ENCODE measurements around the gene PARD6G.
"Not testable (repeated sequence)": the region's sequence is repeated elsewhere in the genome, so short reads cannot be mapped to it uniquely, and the experiment has no call there.

The PARD6G gene

DNA sequence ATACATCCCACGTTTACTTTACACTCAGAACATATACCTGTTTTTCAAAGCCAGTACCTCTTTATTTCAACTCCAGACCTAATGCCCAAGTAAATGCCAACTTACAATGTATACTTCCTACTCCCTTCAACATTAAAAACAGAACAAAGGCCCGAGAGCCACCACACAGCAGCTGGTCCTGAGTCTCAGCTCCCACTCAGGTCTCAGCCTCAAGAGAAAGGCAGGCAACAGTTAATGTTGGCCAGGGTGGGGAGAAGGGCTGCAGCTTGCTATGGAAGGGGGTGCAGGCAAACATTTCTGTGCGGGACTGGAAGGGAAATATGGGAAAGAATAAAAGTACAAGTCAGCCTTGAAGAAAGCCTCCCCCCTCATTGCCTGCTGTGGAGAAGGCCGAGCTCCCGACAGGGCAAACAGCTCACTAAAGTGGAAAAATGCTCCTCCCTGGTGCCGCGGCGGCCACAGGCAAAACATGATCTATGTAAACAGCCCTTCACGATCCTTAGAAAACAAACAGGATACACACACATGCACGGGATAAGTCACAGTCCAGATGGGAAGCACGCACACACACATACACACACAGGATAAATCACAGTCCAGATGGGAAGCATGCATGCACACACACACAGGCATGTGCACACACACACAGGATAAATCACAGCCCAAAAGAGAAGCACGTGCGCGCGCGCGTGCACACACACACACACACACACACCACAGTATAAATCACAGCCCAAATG is 70.8 kb downstream of the PARD6G start:
- no peak for DNase-seq (ENCODE audit: insufficient read length, low spot score)

DNA sequence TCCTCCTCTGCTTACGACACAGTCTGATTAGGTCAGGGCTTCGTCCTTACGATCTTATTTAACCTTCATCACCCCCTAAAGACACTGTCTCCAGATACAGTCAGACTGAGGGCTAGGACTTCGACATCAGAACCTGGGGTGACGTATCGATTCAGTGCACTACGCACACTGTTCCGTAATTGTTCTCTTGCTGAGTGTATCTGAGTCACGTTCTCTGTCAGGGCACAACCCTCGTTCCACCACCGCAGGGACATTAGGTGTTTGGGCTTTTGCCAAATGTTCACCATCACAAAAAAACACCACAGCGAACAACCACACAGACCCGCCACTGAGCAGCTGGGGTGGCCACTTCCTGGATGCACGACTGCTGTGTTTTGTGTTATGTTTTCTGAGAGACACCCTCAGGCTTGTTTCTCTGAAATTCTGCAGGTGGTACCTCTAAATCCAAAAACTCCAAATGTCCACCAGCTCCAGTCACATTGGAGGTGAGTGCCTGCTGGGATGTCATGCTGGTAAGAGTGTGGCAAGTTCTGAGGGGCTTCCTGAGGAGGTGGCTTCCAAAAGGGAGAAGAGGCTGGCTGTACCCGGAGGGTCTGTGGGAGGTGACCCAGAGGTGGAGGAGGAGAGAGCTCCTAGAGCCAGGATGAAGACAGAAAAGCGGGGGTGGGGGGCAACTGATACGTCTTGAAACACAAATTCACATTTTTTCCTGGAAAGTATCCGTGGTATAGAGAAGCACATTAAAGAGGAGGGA is 71.7 kb downstream of the PARD6G start:
- DNase-seq (ENCODE audit: insufficient read length, low spot score) (no peak), FAIRE-seq (peak; percentile 11)

More for the DNA sequence above, 70.8 kb downstream of the PARD6G start:
- no peak for FAIRE-seq

- DNase-seq (ENCODE audit: insufficient read length, low spot score) (no peak), FAIRE-seq (no peak)
Observed at GRCh38 chr18:80173060-80173459, 74.3 kb downstream of the PARD6G start.

- FAIRE-seq (peak; percentile 55), DNase-seq (ENCODE audit: insufficient read length, low spot score) (no peak)
Observed at GRCh38 chr18:80172056-80172455, 75.3 kb downstream of the PARD6G start.

- peak; percentile 73 for DNase-seq (ENCODE audit: insufficient read length, low spot score)
Observed at GRCh38 chr18:80171054-80171872, 76.1 kb downstream of the PARD6G start.

GRCh38 chr18:80170395-80171053 is 76.8 kb downstream of the PARD6G start:
- no peak for DNase-seq (ENCODE audit: insufficient read length, low spot score)
- no peak for FAIRE-seq

More at GRCh38 chr18:80171054-80171872, 76.1 kb downstream of the PARD6G start:
- FAIRE-seq: peak; percentile 87

- FAIRE-seq (no peak), DNase-seq (ENCODE audit: insufficient read length, low spot score) (no peak)
Observed at GRCh38 chr18:80169607-80170006, 77.7 kb downstream of the PARD6G start.

DNA sequence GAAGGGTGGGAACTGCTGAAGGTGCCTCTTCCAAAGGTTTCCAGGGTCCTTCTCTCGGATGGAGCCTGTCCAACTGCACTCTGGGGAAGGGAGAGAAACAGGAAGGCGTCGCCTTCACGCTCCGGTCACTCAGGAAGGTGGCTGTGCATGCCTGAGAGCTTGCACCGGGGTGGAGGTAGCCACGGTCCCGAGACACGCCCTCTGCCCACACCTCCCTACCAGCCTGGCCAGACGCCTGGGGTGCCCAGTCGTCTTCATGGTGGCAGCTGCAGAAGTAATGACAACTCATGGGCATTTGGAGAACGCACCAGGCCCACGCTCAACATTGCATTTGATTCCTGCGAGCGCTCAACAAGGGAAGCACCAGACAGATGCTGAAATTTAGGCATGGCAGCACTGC is 78.3 kb downstream of the PARD6G start:
- DNase-seq (ENCODE audit: insufficient read length, low spot score) (no peak), FAIRE-seq (no peak)

DNA sequence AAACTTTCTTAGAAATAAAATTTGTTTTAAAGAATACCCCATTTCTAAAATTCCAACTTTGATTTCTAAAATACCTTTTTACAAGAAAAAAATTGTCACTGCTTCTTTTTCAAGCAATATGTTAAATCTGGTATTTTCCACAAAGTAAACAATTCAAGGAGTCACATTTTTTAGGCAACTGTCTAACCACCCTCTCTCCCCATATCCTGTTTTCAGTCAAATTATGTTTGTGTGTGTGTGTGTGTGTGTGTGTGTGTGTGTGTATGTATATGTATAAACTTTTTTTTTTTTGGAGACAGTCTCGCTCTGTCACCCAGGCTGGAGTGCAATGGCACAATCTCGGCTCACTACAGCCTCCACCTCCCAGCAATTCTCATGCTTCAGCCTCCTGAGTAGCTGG is 79.0 kb downstream of the PARD6G start:
- FAIRE-seq (no peak), DNase-seq (ENCODE audit: insufficient read length, low spot score) (no peak)

- DNase-seq (ENCODE audit: insufficient read length, low spot score) (no peak), FAIRE-seq (no peak)
Observed at GRCh38 chr18:80167931-80168330, 79.4 kb downstream of the PARD6G start.

- no peak for FAIRE-seq
Observed at GRCh38 chr18:80167331-80167730, 80.0 kb downstream of the PARD6G start.

GRCh38 chr18:80166725-80167124 is 80.6 kb downstream of the PARD6G start:
- no peak for FAIRE-seq

More at GRCh38 chr18:80167331-80167730, 80.0 kb downstream of the PARD6G start:
- no peak for DNase-seq (ENCODE audit: insufficient read length, low spot score)

DNA sequence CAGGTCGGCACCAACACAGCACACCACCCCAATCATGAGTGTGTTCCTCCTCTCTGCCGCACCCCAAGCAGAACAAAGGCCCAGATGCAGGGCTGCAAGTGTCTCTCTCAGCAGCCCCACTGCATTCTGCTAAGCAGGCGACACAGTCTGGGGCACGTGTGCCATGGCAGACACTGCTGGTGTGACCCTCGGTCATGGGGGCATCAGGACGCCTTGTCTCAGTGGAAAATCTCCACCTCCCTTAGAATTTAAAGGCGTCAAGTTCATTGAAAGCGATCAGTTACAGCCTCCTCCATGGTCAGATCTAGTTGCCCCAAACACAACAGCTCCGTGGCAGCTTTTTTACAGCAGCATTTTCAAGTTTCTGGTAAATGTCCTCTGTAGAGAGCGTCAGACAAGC is 81.1 kb downstream of the PARD6G start:
- DNase-seq (ENCODE audit: insufficient read length, low spot score) (no peak), FAIRE-seq (no peak)

More at GRCh38 chr18:80166725-80167124, 80.6 kb downstream of the PARD6G start:
- no peak for DNase-seq (ENCODE audit: insufficient read length, low spot score)

DNA sequence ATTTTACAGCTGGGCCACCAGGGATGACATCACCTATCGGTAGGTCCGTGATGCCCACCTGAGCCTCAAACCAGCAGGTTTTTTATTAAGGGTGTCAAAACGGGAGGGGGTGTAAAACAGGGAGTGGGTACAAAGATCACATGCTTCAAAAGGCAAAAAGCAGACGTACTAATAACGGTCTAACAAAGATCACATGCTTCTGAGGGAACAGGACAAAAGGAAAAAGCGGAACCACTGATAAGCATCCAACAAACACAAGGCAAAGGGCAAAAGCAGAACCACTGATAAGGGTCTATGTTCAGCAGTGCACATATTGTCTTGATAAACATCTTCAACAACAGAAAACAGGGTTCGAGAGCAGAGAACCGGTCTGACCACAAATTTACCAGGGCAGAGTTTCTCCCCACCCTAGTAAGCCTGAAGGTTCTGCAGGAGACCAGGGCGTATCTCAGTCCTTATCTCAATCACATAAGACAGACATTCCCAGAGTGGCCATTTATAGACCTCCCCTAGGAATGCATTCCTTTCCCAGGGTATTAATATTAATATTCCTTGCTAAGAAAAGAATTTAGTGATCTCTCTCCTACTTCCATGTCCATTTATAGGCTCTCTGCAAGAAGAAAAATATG is 82.5 kb downstream of the PARD6G start:
- DNase-seq (ENCODE audit: insufficient read length, low spot score): not testable (repeated sequence)

GRCh38 chr18:80163183-80163582 is 84.1 kb downstream of the PARD6G start:
- no peak for FAIRE-seq
- no peak for DNase-seq (ENCODE audit: insufficient read length, low spot score)

More for the DNA sequence above, 82.5 kb downstream of the PARD6G start:
- not testable (repeated sequence) for FAIRE-seq

DNA sequence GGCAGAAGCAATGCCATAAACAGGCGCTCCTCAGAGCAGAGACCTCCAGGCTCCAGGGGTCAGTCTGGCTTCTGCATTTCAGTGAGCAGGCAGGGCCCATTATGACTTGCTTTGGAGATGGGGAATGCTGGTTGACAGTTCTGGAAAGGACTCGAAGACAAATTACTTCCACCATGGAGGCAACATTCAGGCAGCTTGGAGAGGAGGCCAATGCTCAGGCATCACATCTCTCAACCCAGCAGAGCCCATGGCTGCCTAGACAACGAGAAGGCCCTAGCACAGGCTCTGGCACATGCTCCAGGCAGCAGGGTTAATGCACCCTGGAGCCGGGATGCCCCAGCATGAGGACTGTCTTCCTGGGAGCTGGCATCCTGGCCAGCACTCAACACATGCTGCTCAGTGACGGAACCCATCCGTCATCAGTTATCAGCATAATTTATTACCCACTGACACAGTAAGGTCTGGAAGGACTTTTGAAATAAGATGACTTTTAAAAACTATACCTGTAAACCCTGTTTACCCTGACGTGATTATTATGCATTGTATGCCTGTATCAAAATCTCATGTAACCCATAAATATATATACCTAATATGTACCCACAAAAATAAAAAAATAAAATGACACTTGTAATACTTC is 85.4 kb downstream of the PARD6G start:
- DNase-seq (ENCODE audit: insufficient read length, low spot score): no peak
- FAIRE-seq: no peak

GRCh38 chr18:80159713-80160636 is 87.3 kb downstream of the PARD6G start:
- peak; percentile 67 for DNase-seq (ENCODE audit: insufficient read length, low spot score)
- FAIRE-seq: no peak

DNA sequence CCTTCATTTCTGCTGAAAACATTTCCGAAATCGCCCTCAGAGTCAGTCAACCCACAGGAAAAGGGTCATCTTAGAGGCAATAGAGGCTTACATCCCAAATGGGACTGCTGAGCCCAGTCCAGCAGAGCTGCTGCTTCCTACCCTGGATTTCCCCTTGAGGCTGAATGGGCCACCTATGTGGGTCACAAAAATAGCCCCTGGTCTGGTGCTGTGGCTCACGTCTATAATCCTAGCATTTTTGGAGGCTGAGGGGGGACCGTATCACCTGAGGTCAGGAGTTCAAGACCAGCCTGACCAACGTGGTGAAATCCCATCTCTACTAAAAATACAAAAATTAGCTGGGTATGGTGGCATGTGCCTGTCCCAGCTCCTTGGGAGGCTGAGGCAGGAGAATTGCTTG is 88.9 kb downstream of the PARD6G start:
- no peak for FAIRE-seq
- no peak for DNase-seq (ENCODE audit: insufficient read length, low spot score)
